A549 (cell line): ENCODE measurements around the gene RPL3. TPM values are rescaled to one million over a fixed set of nuclear protein-coding genes. Genes with fewer than 3 reads are reported as not detected.

Experiments used
- ATAC-seq, 2 experiments: fragments of 200-7000 bp in 1 of 2; fragments of >200 bp in 1 of 2; cut with Nextera tagmentation in 1 of 2; cut with Tn5 transposase in 1 of 2; 3 replicates each; pipeline versions ENCODE4 v1.8.0 to v1.9.1; 2018 to 2020; ENCODE audit warnings: mild to moderate bottlenecking in 1 of 2, moderate library complexity in 1 of 2
- CTCF ChIA-PET: fragments of 300-600 bp; sonication (Branson Sonifier 250); formaldehyde crosslinking; extraction: SDS; loops from one replicate; lab custom pipeline; 2021; ENCODE audit warnings: antibody characterized with exemption, inconsistent platforms; lab: Yijun Ruan, JAX
- POLR2A ChIA-PET: fragments of 350-600 bp; formaldehyde crosslinking; extraction: SDS; loops from one replicate; lab custom pipeline; 2021; ENCODE audit warnings: antibody characterized with exemption, inconsistent platforms; lab: Yijun Ruan, JAX
- DNase-seq, 2 experiments: peaks; one replicate each; pipeline versions ENCODE4 v3.0.0 to v3.0.0-alpha.2; 2011 to 2016; ENCODE audit warnings: low read depth in 1 of 2, low spot score in 1 of 2
- FAIRE-seq: peaks from 2 replicates; lab custom pipeline; 2011; peaks lifted over from hg19 to GRCh38; lab: Jason Lieb, UNC
- H3K27ac ChIP-seq, 2 experiments: fragments of >200 bp; sonication (Bioruptor Twin); formaldehyde crosslinking; 3 replicates each; pipeline ENCODE4 v1.5.1; 2016 to 2017
- H3K4me1 ChIP-seq: fragments of >200 bp; sonication (Bioruptor Twin); formaldehyde crosslinking; 3 replicates; pipeline ENCODE4 v1.6.1; 2016
- H3K4me2 ChIP-seq: fragments of >200 bp; sonication (Bioruptor Twin); formaldehyde crosslinking; 3 replicates; pipeline ENCODE4 v1.6.1; 2016
- H3K4me3 ChIP-seq: fragments of >200 bp; sonication (Bioruptor Twin); formaldehyde crosslinking; 3 replicates; pipeline ENCODE4 v1.5.1; 2016
- H3K9me3 ChIP-seq: fragments of >200 bp; sonication (Bioruptor Twin); formaldehyde crosslinking; 3 replicates; pipeline ENCODE4 v1.6.1; 2016
- ATOH8 ChIP-seq: fragments of 250-450 bp; sonication (Bioruptor Pico); IDR thresholded peaks from 2 replicates; pipeline ENCODE4 v1.5.0; 2020; ENCODE audit warnings: low read depth, mild to moderate bottlenecking, moderate library complexity
- CBX8 ChIP-seq: fragments of 200-600 bp; sonication (generic); IDR thresholded peaks from 2 replicates; pipeline ENCODE4 v1.6.1; 2016
- CHD2 ChIP-seq: fragments of 150-350 bp; IDR thresholded peaks from 2 replicates; pipeline ENCODE4 v1.6.1; 2014; ENCODE audit warnings: low read length; ENCODE audit not compliant: partially characterized antibody
- CHD4 ChIP-seq: fragments of 200-600 bp; sonication (generic); IDR thresholded peaks from 2 replicates; pipeline ENCODE4 v1.6.1; 2016; ENCODE audit warnings: antibody characterized with exemption, mild to moderate bottlenecking, borderline replicate concordance
- CTCF ChIP-seq: fragments of >200 bp; sonication (Bioruptor Twin); formaldehyde crosslinking; IDR thresholded peaks from 3 replicates; pipeline ENCODE4 v1.5.1; 2016
- EHMT2 ChIP-seq: fragments of 200-600 bp; sonication (generic); IDR thresholded peaks from 2 replicates; pipeline ENCODE4 v1.6.1; 2016; ENCODE audit warnings: antibody characterized with exemption, low read depth, mild to moderate bottlenecking, moderate library complexity
- JUNB ChIP-seq: fragments of >200 bp; sonication (Bioruptor Twin); formaldehyde crosslinking; IDR thresholded peaks from 2 replicates; pipeline ENCODE4 v1.6.1; 2016
- KDM1A ChIP-seq: fragments of 200-600 bp; sonication (generic); IDR thresholded peaks from 2 replicates; pipeline ENCODE4 v1.6.1; 2016; ENCODE audit warnings: low read depth, mild to moderate bottlenecking
- MAFK ChIP-seq: fragments of 450-650 bp; IDR thresholded peaks from 2 replicates; pipeline ENCODE4 v1.6.1; 2014; ENCODE audit not compliant: partially characterized antibody
- MYC ChIP-seq: IDR thresholded peaks from 2 replicates; pipeline ENCODE4 v1.6.1; 2012; ENCODE audit warnings: mild to moderate bottlenecking, inconsistent platforms, low read length, improper control_type of control experiment, borderline replicate concordance
- NFE2L2 ChIP-seq: fragments of 150-350 bp; conservative IDR thresholded peaks from 2 replicates; pipeline ENCODE4 v1.6.1; 2014; ENCODE audit warnings: low read length
- NR3C1 ChIP-seq: fragments of >200 bp; sonication (Bioruptor Twin); formaldehyde crosslinking; IDR thresholded peaks from 3 replicates; pipeline ENCODE4 v1.6.1; 2017
- PHF8 ChIP-seq: fragments of 200-600 bp; sonication (generic); IDR thresholded peaks from 2 replicates; pipeline ENCODE4 v1.6.1; 2016; ENCODE audit warnings: low read depth, mild to moderate bottlenecking, antibody characterized with exemption, moderate library complexity, borderline replicate concordance
- RARB ChIP-seq: fragments of 250-450 bp; sonication (Bioruptor Pico); IDR thresholded peaks from 2 replicates; pipeline ENCODE4 v1.8.0; 2021; ENCODE audit warnings: mild to moderate bottlenecking, moderate library complexity
- RFX5 ChIP-seq: fragments of 450-650 bp; IDR thresholded peaks from 2 replicates; pipeline ENCODE4 v1.7.1; 2014; ENCODE audit warnings: antibody characterized with exemption, mild to moderate bottlenecking, moderate library complexity
- RNF2 ChIP-seq: fragments of 200-600 bp; sonication (generic); IDR thresholded peaks from 2 replicates; pipeline ENCODE4 v1.6.1; 2016; ENCODE audit warnings: low read depth, mild to moderate bottlenecking, antibody characterized with exemption, moderate library complexity, borderline replicate concordance
- SMC3 ChIP-seq: fragments of >200 bp; sonication (Bioruptor Twin); formaldehyde crosslinking; IDR thresholded peaks from 3 replicates; pipeline ENCODE4 v1.6.1; 2018; ENCODE audit warnings: inconsistent platforms
- SREBF2 ChIP-seq: fragments of 450-650 bp; IDR thresholded peaks from 2 replicates; pipeline ENCODE4 v1.6.1; 2014; ENCODE audit warnings: mild to moderate bottlenecking, moderate library complexity
- TP53 ChIP-seq: fragments of 250-450 bp; sonication (Bioruptor Pico); IDR thresholded peaks from 2 replicates; pipeline ENCODE4 v1.5.0; 2021; ENCODE audit warnings: mild to moderate bottlenecking, moderate library complexity
- ZC3H11A ChIP-seq: fragments of 450-650 bp; IDR thresholded peaks from 2 replicates; pipeline ENCODE4 v1.6.1; 2014; ENCODE audit warnings: antibody characterized with exemption, mild to moderate bottlenecking
- ZFP36 ChIP-seq: fragments of 450-650 bp; IDR thresholded peaks from 2 replicates; pipeline ENCODE4 v1.6.1; 2014; ENCODE audit warnings: borderline replicate concordance; ENCODE audit not compliant: partially characterized antibody
- WGBS: methylation state at CpG from one replicate; pipeline ENCODE4 v1.1.6; 2017; ENCODE audit errors: missing lambda C conversion rate; 5-methylcytosine and 5-hydroxymethylcytosine counted together
- polyA plus RNA-seq, 4 experiments: library from polyadenylated mRNA; depleted of rRNA in 3 of 4; stranded (reverse); fragments of >200 nt; fragmentation: RNase III in 1 of 4; extraction: RNeasy Plus Mini Kit Qiagen cat#74134 plus additional on column Dnase treatment in 1 of 4; gene quantifications; 2 replicates in 3 of 4; 3 replicates in 1 of 4; pipeline ENCODE4 v1.2.3, GENCODE V29; 2011 to 2017
- TF ChIP-seq, protein P1 (sequence below): IDR thresholded peaks from 2 replicates; pipeline ENCODE4 v1.6.1; 2012; ENCODE audit warnings: low read depth, borderline replicate concordance
- TF ChIP-seq, protein P2 (sequence below): fragments of 200-600 bp; sonication (generic); IDR thresholded peaks from 2 replicates; pipeline ENCODE4 v1.6.1; 2016; ENCODE audit warnings: antibody characterized with exemption, mild to moderate bottlenecking, moderate library complexity

Gene RPL3
- polyA plus RNA-seq, 2 of the 4 experiments (the other 2 are of a cell fraction) = 1,921 to 1,965 TPM

DNA sequence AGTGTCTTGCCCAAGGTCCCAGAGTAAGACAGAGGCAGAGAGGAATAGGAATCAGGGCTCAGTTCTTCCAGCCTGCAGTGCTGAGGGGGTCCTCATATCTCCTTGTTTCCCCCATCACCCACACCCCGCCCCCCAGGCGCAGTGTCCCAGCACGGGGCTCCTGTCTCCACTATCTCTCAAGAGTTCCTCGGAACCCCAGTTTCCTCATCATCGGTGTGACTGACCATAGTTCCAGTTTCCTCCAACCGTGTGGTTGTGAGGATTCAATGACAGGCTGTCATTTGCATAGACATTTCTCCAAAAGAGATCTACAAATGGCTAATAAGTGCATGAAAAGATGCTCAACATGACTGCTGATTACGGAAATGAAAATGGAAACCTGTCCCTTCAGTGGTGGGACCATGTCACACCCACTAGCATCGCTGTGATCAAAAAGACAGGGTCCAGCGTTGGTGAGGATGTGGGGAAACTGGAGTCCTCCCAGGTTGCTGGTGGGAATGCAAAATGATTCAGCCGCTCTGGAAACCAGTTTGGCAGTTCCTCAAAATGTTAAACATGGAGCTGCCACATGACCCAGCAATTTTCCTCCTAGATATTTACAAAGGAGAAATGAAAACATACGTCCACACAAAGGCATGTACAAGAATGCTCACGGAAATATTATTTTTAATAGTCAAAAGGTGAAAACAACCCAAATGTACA lies 42.8 kb downstream of the RPL3 start:
- H3K4me1 ChIP-seq = no peaks in the 10 kb centered on the region
- TF ChIP-seq ATOH8 (CRISPR knock-in tag) = no peak
- no peak for TF ChIP-seq CBX8
- TF ChIP-seq MAFK = no peak
- TF ChIP-seq CHD2 = no peak
- no peak for TF ChIP-seq TP53 (CRISPR knock-in tag)
- TF ChIP-seq, protein P1, sequence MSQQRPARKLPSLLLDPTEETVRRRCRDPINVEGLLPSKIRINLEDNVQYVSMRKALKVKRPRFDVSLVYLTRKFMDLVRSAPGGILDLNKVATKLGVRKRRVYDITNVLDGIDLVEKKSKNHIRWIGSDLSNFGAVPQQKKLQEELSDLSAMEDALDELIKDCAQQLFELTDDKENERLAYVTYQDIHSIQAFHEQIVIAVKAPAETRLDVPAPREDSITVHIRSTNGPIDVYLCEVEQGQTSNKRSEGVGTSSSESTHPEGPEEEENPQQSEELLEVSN = no peak
- no peak for TF ChIP-seq CHD4
- TF ChIP-seq RARB (CRISPR knock-in tag) = no peak
- TF ChIP-seq, all 56 proteins: peak for 0
- no peak for DNase-seq
- POLR2A ChIA-PET = no interaction called here
- H3K4me2 ChIP-seq = no peak overlapping the region
- 78% methylated on average over 12 of the region's 12 CpGs for WGBS
- CTCF ChIA-PET = interaction anchor here (1.1 kb wide), 1 partner anchor 14 kb away, joined by 3 read pairs; no protein-coding TSS in a partner anchor
- H3K4me3 ChIP-seq = no peak overlapping the region
- FAIRE-seq = no peak
- no peak for ATAC-seq
- no peaks in the 10 kb centered on the region for H3K9me3 ChIP-seq
- no peak overlapping the region for H3K27ac ChIP-seq

GRCh38 chr22:39275814-39276439 lies 43.5 kb downstream of the RPL3 start:
- Histone ChIP-seq H3K9me3 (no peaks in the 10 kb centered on the region), H3K27ac (no peak overlapping the region), H3K4me1 (no peaks in the 10 kb centered on the region), H3K4me2 (no peak overlapping the region), H3K4me3 (no peak overlapping the region)
- TF ChIP-seq EHMT2 (no peak), ZC3H11A (no peak), ZFP36 (no peak), RNF2 (no peak), KDM1A (no peak), NFE2L2 (no peak), MYC (no peak), SMC3 (no peak), JUNB (no peak), PHF8 (no peak), NR3C1 (no peak), SREBF2 (no peak), CTCF (no peak), RFX5 (no peak)
- TF ChIP-seq, protein P2, sequence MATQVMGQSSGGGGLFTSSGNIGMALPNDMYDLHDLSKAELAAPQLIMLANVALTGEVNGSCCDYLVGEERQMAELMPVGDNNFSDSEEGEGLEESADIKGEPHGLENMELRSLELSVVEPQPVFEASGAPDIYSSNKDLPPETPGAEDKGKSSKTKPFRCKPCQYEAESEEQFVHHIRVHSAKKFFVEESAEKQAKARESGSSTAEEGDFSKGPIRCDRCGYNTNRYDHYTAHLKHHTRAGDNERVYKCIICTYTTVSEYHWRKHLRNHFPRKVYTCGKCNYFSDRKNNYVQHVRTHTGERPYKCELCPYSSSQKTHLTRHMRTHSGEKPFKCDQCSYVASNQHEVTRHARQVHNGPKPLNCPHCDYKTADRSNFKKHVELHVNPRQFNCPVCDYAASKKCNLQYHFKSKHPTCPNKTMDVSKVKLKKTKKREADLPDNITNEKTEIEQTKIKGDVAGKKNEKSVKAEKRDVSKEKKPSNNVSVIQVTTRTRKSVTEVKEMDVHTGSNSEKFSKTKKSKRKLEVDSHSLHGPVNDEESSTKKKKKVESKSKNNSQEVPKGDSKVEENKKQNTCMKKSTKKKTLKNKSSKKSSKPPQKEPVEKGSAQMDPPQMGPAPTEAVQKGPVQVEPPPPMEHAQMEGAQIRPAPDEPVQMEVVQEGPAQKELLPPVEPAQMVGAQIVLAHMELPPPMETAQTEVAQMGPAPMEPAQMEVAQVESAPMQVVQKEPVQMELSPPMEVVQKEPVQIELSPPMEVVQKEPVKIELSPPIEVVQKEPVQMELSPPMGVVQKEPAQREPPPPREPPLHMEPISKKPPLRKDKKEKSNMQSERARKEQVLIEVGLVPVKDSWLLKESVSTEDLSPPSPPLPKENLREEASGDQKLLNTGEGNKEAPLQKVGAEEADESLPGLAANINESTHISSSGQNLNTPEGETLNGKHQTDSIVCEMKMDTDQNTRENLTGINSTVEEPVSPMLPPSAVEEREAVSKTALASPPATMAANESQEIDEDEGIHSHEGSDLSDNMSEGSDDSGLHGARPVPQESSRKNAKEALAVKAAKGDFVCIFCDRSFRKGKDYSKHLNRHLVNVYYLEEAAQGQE = no peak
- CTCF ChIA-PET = no interaction called here
- 98% methylated on average over 7 of the region's 9 CpGs for WGBS
- no peak for ATAC-seq
- FAIRE-seq = no peak
- DNase-seq = no peak
- POLR2A ChIA-PET = no interaction called here
